Stimulated activated CD4-positive, alpha-beta T cell treated with anti-CD3 and anti-CD28 coated beads, Interleukin-1b, Interleukin-23, amount 100 ng/mL, for 48 hours (primary cell): ENCODE measurements around the gene LIFR.
"Not testable (repeated sequence)": the region's sequence is repeated elsewhere in the genome, so short reads cannot be mapped to it uniquely, and the experiment has no call there.

ENCODE experiments used
- DNase-seq: peaks from one replicate; pipeline ENCODE4 v3.0.0-alpha.2; 2020

LIFR gene, protein sequence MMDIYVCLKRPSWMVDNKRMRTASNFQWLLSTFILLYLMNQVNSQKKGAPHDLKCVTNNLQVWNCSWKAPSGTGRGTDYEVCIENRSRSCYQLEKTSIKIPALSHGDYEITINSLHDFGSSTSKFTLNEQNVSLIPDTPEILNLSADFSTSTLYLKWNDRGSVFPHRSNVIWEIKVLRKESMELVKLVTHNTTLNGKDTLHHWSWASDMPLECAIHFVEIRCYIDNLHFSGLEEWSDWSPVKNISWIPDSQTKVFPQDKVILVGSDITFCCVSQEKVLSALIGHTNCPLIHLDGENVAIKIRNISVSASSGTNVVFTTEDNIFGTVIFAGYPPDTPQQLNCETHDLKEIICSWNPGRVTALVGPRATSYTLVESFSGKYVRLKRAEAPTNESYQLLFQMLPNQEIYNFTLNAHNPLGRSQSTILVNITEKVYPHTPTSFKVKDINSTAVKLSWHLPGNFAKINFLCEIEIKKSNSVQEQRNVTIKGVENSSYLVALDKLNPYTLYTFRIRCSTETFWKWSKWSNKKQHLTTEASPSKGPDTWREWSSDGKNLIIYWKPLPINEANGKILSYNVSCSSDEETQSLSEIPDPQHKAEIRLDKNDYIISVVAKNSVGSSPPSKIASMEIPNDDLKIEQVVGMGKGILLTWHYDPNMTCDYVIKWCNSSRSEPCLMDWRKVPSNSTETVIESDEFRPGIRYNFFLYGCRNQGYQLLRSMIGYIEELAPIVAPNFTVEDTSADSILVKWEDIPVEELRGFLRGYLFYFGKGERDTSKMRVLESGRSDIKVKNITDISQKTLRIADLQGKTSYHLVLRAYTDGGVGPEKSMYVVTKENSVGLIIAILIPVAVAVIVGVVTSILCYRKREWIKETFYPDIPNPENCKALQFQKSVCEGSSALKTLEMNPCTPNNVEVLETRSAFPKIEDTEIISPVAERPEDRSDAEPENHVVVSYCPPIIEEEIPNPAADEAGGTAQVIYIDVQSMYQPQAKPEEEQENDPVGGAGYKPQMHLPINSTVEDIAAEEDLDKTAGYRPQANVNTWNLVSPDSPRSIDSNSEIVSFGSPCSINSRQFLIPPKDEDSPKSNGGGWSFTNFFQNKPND

DNA sequence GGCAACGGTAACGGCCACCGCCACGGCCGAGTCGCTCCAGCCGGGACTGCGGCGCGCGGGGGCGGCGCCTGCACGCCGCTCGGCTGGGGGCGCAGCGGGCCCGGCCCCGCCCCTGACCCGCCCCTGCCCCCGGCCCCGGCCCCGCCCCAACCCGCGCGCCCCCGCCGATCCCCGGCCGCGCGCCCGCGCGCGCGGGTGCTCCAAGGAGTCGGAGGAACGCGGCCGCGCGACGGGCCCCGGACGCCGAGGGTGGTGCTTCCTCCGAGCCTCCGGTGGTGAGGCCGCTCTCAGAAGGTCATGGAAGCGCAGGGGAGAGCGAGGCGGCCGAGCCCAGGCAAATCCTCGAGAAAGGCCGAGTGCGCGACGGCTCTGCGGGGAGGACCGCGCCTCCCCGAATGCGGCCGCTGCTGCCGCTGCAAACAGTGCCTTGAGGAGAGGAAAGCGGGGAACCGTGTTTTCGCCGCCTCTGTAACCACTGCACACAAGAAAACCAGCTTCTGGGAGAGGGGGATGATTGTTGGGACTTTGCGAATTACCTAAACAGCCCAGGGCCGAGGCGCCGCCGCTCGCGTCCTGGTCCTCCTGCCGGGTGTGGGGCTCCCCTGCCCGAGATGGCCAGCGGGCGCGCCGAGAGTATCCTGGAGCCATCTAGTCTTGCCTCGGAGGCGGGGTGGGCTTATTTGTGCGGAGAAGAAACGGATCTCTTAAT is at the start of gene LIFR:
Gene LIFR (minus strand): TSS at position 48 of the 709 bp plus-strand sequence. CDS start 25,999 bp downstream, outside the sequence.
- DNase-seq = peak; percentile 41

DNA sequence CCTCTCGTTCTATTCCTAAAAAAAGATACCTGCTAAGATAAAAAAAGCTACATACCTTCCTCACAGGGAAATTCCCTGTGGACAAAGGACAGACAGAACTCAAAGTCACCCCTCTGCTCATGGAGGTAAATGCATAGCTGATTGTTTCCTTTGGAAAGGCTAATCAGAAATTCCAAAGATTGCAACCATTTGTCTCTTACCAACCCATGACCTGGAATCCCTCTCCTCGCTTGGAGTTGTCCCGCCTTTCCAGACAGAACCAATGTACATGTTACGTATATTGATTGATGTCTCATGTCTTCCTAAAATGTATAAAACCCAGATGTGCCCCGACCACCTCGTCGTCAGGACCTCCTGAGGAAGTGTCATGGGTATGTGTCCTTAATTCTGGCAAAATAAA is 49.2 kb upstream of the LIFR start:
- no peak for DNase-seq

DNA sequence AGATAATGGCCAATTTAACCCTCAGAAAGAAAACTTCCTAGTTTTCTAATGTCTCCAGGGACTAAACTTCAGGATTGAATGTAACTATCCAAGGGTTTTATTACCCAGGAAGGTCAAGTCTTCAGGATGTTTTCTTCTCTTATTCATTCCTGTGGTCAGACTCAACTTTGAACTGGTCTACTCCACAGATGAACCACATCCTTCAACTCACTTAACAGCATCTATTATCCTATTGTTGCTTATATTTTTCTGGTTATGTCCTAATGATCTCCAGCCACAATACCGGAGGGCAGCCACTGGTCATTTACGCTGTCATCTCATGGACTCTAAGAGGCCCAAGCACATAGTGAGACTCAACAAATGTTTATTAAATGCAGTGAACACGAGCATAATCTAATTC is 47.2 kb upstream of the LIFR start:
- DNase-seq = no peak

DNA sequence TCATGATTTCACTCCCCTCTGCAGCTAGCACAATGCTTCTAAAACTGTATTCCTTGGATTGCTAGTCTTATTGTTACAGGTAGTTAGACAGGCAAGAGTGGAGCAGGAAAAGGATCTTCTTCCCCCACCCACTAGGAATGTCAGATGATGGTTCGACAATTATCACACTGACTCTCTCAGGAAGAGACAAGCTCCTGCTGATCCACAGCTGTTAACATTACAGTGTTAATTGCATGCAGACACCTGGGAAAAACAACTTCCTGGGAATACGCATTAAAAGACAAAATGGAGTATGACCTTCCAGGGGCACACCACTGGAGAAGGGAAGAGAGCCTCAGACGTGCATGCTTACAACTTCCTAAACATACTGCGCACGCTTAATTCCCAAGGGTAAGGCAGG is 46.2 kb upstream of the LIFR start:
- DNase-seq = no peak

DNA sequence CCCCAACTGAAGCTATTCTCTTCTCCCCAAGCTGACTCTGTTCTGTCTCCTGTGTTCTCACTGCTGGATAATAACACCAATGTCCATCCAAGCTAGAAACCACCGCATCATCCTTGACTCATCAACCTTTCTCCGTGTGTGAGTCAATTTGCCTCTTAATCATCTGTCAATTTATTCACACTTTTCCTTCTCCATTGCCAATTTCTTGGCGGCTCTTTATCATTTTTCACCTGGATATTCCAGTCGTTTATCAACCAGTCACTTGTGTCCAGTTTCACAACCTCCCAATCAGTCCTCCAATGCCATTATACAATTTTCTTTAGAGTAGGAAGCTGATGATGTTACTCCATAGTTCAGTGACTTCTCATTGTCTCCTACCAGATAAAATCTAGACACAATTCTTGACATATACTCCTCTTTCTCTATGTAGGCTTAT is 45.4 kb upstream of the LIFR start:
- DNase-seq = no peak

DNA sequence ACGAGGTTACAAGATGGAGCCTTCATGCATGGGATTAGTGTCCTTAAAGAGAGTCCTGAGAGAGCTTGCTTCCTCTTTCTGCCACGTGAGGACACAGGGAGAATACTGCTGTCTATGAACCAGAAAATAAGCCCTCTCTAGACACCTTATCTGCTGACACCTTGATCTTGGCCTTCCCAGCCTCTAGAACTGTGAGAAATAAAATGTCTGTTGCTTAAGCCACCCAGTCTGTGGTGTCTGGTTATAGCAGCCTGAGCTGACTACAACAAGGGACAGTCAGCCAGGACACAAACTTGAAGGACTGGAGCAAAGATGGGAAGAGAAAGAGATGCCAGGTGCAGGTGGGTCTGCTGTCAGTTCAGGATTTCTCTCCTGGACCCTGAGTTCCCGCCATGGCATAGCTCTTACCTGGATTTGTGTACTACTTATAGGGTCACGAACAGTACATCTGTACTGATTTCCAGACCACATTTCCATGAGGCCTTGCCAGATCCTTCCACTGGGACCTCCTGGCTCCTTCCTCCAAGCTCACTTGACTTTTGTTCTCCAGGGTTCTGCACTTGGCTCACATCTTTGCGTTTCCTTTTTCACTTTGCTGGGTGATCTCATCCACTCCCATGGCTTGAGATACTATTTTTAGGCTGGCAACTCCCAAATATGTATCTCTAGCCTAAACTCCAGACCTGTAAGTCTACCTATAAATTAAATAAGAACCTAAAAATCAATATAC is 44.9 kb upstream of the LIFR start:
- no peak for DNase-seq

DNA sequence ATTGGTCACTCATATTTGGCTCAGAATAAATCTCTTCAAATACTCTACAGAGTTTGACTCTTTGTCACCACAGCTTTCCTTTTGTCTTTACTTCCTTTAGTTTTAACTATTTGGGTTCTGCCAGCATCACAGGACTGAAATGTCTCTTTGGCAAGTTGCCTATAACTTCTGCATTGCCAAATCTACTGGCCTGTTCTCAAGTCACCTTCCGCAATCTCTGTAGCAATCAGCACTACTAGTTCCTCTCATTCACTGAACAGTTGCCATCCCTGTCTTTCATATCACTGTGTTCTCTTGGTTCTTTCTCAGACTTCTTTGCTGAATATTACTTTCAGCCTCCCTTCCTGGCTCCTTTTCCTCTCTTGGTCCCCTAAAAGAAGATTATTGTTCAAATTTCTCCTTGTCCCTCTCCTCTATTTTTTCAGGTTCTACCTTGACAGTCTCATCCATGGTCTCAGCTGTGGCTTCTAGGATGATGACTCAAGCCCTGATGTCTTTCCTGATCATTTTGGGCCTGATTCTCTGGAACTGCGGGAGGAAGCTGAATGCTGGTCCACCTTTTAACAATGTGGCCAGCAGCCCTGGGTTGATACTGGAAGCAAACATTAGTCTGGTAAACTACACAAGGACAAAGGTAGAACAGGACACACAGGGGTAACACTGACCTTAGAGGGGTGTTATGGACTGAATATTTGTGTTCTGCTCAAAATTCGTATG is 44.0 kb upstream of the LIFR start:
- no peak for DNase-seq

DNA sequence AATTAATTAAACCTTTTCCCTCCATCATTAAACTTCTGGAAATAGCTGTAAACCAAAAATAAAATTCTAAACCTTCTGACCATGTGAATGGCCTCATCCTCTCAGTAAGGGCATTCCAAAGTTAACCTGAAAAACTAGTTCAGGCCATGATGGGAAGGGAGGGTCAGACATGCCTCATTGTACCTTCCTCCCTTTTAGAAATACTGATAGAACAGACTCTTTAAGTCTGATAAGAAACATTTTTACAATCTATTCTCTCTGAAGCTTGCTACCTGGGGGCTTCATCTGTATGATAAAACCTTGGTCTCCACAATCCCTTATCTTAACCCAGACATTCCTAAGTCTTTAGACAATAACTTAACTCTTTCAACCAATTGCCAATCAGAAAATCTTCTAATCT is 43.3 kb upstream of the LIFR start:
- DNase-seq = not testable (repeated sequence)

DNA sequence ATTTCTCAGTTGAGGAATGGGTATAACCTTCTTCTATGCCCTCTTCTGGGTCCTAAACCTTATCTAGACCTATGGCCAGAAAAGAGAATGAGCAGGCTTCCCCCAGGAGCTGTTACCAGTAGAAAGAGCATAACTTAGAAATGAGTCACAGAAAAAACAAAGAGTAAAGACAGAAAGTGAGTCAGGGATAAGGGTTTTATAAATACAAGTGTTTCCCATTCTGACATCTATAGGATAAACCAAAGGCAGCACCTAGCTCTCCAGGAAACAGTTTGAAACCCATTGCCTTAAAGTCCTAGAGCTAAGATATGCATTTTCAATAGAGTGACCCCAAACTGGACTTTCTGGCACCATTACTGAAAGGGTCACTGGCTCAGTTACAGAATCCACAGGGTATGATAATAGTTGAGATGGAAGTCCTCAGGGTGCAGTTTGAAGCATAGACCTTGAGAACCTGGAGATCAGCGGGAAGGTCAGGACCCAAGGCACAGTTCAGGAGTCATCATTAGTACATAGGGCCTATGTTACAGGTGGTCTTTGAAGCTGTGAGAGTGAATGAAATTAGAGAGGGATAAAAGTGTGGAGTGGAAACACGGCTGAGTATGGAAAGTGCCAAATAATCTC is 42.7 kb upstream of the LIFR start:
- DNase-seq = no peak

DNA sequence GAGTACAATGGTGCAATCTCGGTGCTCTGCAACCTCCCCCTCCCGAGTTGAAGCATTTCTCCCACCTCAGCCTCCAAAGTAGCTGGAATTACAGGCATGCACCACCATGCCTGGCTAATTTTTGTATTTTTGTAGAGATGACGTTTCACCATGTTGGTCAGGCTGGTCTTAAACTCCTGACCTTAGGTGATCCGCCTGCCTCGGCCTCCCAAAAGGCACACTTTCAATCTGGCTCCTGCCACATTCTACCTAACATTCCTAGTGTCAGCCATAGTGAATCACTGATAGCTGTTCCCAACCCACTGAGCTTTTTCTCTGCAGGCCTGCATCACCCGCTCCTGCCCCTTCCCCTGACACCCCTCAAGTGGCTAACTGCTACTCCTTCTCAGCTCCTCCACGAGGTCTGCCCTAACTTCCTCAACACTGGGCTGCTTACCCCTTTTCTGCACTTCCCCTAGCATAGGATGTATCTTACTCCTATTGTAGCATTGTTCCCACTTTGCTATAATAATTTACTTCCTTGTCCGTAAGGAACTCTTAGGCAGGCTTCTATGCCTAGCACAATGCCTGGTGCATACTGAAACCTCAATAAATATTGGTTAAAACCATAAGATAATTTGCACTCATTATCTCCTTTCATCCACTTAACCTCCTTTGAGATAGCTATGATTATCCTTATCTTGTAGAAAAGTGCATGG is 42.0 kb upstream of the LIFR start:
- no peak for DNase-seq

DNA sequence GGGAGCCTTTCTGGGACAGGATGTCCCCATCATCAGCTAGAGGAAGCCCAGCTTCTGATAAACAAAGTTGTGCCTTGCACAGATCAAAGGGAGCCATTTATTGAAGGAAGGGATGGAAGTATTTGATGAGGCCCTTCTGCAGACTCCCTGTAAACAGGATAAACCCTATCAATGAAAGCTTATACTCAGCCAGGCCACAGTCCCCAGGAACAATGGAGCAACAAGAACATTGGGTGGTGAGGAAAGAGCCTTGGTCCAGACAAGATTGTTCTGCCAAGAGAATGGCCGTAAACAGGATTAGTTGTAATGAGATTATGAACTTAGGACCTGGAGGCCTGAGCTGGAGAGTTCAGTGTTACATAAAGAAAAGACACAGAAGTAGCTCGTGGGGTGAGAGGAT is 40.5 kb upstream of the LIFR start:
- no peak for DNase-seq

DNA sequence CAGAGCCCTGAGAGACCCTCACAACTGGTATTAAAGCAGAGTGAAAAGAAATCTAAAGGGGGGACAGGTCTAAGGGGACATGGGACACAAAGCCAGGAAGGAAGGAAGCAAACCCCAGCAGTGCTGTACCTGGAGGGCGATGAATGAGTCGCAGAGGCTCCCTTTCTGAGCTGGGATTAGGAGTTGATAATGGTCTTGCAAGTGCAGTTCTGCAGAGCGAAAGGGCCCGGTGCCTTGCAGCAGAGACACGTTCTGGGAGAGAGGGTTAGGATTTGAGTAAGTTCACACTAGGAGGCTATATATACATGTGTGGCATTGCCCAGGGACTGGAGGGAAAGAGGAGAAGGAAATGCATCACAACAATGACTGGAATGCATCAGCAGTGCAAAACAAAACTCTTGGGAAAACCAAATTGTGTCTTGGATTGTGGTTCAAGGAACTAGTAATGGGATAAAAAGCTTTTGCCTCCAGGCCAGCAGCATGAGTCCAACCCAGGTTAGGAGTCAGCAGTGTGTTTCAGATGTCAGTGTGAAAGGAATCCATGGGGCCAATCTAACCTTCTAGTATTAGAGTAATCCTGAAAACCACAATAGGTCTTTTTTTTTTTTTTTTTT is 38.8 kb upstream of the LIFR start:
- no peak for DNase-seq

DNA sequence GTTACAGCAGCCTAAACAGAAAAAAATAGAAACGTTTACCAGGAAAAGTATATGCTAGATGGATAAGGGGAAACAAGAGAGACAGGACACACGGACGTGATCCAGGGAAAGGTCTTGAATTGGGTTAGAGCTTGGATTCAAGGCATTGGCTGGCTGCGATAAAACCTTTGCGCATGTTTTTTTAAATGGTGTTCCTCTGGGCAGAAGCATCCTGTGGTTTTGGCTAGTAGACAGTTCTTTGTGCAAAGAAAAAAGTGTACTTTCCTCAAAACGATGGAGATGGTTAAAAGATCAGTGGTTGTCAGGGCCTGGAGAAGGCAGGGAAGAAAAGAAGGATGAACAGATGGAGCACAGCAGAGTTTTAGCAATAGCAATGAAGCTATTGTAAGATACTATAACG is 37.5 kb upstream of the LIFR start:
- no peak for DNase-seq

DNA sequence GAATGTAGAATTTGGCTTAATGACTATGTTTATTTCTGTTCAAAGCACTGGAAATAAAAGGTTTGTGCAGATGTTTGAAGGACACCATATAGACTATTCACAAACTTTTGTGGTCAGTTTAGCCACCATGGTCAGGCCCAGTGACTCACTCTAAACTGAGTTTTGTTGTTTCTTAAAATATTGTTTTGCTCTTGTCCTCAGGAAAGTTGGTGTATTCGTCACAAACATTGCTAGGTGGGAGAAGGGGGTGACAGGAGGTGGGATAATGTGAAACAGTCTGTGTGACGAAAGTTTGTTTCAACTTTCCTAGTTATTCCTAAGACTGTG is 35.0 kb upstream of the LIFR start:
- DNase-seq = no peak

DNA sequence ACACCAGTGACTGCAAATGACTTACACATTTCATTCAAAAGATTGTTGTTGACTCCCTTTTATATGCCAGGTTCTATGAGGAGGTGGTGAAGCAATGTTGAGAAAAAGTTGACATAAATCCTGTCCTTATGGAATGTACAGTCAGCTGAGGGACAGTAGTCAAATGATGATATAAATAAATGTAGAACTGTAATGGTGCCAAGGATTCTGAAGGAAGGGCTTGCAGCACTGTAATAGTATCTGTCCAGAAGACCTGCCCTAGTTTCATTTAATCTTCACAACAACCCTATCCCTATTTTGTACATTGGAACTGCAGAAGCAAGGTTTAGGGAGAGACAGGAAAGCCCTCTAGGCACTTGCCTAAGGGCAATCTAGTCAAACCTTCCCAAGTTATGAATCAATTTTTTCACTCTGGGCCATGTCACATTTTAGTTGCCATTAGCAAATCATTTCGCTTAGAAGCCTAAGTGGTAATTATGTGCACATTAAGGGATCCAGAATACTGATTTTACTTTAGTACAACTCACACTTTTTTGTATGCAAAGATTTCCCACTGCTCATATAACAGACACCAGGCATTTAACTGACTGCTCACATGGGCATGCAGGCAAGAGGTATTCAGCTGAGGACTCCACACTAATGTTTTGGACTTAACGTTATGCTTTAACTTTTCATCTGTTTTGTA is 34.5 kb upstream of the LIFR start:
- DNase-seq = no peak

DNA sequence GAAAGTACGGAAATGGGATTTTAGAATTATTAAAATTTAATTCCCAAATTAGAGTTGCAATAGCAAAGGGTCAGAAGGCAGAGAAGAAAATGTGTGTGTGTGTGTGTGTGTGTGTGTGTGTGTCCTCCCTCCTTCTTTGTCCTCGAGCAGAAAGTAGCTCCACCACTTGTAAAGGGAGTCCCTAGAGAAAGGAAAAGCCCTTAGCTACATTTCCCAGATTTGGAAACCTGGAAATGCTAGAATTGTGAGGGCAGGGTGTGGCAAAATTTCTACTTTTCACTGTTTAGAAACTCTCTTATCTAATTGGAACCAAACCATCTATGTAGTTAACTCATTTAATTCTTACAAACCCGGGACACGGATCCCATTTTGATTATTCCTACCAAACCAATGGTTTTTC is 33.2 kb upstream of the LIFR start:
- no peak for DNase-seq

DNA sequence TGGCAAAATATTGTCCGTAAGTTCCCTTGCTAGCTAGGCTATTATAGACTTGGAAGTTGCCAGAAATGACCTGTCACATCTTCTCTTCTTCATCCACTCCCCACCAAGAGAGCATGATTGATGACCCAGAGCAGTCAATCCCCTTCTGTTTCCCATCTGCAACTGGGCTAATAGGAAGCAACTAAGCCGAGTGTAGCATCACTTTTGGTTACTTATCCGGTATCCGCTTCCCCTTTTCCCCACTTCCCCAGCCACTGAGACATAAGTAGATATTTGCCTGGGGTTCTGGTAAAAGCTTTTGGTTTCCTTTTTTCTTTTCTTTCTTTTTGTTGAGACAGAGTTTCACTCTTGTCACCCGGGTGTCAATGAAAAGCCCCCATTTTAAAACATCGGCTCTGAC is 29.4 kb upstream of the LIFR start:
- DNase-seq = no peak

DNA sequence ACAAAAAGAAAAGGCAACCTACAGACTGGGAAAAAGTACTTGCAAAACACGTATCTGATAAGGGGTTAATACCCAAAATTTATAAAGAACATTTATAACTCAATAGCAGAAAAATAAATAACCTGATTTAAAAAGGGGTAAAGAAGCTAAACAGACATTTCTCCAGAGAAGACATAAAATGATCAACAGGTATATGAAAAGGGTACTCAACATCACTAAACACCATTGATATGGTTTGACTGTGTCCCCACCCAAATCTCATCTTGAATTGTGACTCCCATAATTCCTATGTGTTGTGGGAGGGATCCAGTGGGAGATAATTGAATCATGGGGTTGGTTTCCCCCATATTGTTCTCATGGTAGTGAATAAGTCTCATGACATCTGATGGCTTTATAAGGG is 27.1 kb upstream of the LIFR start:
- DNase-seq = no peak

DNA sequence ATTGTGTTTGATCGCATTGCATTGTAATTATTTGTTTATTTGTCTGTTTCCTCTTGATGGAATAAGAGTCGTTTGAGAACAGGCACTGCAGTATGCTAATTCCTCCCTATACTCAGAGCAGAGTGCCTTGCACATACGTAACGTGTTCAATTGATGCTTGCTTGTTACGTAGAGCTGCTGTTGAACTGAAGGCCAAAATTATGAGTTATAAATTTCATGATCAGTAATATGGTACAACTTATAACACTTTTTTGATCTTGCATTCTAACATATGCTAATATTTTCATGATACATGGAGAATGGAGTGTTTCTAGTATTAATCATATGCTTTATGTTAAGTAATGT is 26.5 kb upstream of the LIFR start:
- DNase-seq = no peak
